A549 (cell line): ENCODE results near the gene ITPR3.

Source experiments
- CHD2 ChIP-seq: fragments of 150-350 bp; IDR thresholded peaks from 2 replicates; pipeline ENCODE4 v1.6.1; 2014; ENCODE audit warnings: low read length; ENCODE audit not compliant: partially characterized antibody
- CTCF ChIP-seq: fragments of >200 bp; sonication (Bioruptor Twin); formaldehyde crosslinking; IDR thresholded peaks from 3 replicates; pipeline ENCODE4 v1.5.1; 2016
- EP300 ChIP-seq, 2 experiments: fragments of >200 bp; sonication (Bioruptor Twin); formaldehyde crosslinking; IDR thresholded peaks; 2 replicates in 1 of 2; 3 replicates in 1 of 2; pipeline ENCODE4 v1.6.1; 2016 to 2017
- ESRRA ChIP-seq: fragments of 150-350 bp; IDR thresholded peaks from 2 replicates; pipeline ENCODE4 v1.6.1; 2014; ENCODE audit warnings: mild to moderate bottlenecking, low read length, borderline replicate concordance
- MYC ChIP-seq: IDR thresholded peaks from 2 replicates; pipeline ENCODE4 v1.6.1; 2012; ENCODE audit warnings: mild to moderate bottlenecking, inconsistent platforms, low read length, improper control_type of control experiment, borderline replicate concordance
- PBX3 ChIP-seq: IDR thresholded peaks from 2 replicates; pipeline ENCODE4 v1.6.1; 2012
- PHF8 ChIP-seq: fragments of 200-600 bp; sonication (generic); IDR thresholded peaks from 2 replicates; pipeline ENCODE4 v1.6.1; 2016; ENCODE audit warnings: low read depth, mild to moderate bottlenecking, antibody characterized with exemption, moderate library complexity, borderline replicate concordance
- RAD21 ChIP-seq, 2 experiments: fragments of >200 bp in 1 of 2; sonication (Bioruptor Twin) in 1 of 2; formaldehyde crosslinking in 1 of 2; IDR thresholded peaks in 1 of 2; conservative IDR thresholded peaks in 1 of 2; 2 replicates in 1 of 2; 3 replicates in 1 of 2; pipeline ENCODE4 v1.6.1; 2012 to 2018; ENCODE audit warnings: inconsistent platforms in 1 of 2
- SREBF2 ChIP-seq: fragments of 450-650 bp; IDR thresholded peaks from 2 replicates; pipeline ENCODE4 v1.6.1; 2014; ENCODE audit warnings: mild to moderate bottlenecking, moderate library complexity

GRCh38 chr6:33719326-33719987 lies 98.3 kb downstream of the ITPR3 start:
- TF ChIP-seq CTCF, result no peak
- no peak for TF ChIP-seq ESRRA
- TF ChIP-seq PHF8, result no peak
- no peak for TF ChIP-seq EP300 (IDR thresholded peaks at IDR 0.05)
- TF ChIP-seq RAD21 (conservative IDR thresholded peaks at IDR 0.05 in 1 of 2, IDR thresholded peaks at IDR 0.05 in 1 of 2), result no peak
- no peak for TF ChIP-seq MYC
- no peak for TF ChIP-seq SREBF2
- TF ChIP-seq CHD2, result no peak
- TF ChIP-seq PBX3, result no peak
